B cell (primary cell): Measurements from ENCODE around the gene TMED5. TPM values are rescaled to one million over a fixed set of nuclear protein-coding genes. Genes with fewer than 3 reads are reported as not detected.
"Not testable (repeated sequence)": the region's sequence is repeated elsewhere in the genome, so short reads cannot be mapped to it uniquely, and the experiment has no call there.

ENCODE experiments used
- ATAC-seq: fragments of 200-7000 bp; cut with Tn5 transposase; one replicate; pipeline ENCODE4 v1.10.0; 2021; ENCODE audit warnings: low read depth, mild to moderate bottlenecking, moderate number of reproducible peaks, moderate library complexity
- CTCF ChIA-PET: fragments of 350-600 bp; sonication (Branson Sonifier 250); formaldehyde crosslinking; loops from one replicate; lab custom pipeline; 2021; ENCODE audit warnings: antibody characterized with exemption, inconsistent platforms; lab: Charles Lee
- POLR2A ChIA-PET: fragments of 350-600 bp; sonication (Branson Sonifier 250); formaldehyde crosslinking; loops from one replicate; lab custom pipeline; 2021; ENCODE audit warnings: antibody characterized with exemption; lab: Charles Lee
- DNase-seq: peaks from one replicate; pipeline ENCODE4 v3.0.0; 2013
- H2AFZ ChIP-seq: 2 replicates; pipeline ENCODE4 v1.6.1; 2012; ENCODE audit warnings: mild to moderate bottlenecking, low read depth, low read length; ENCODE audit not compliant: insufficient read depth, poor library complexity, severe bottlenecking
- H3K27ac ChIP-seq, 2 donors: 1 replicate in 1 of 2; 2 replicates in 1 of 2; pipeline ENCODE4 v1.5.1; 2012 to 2013; ENCODE audit warnings: low read length in 2 of 2, mild to moderate bottlenecking in 2 of 2, moderate library complexity in 1 of 2
- H3K27me3 ChIP-seq, 4 experiments: fragments of 200-600 bp in 1 of 4; sonication (generic) in 1 of 4; replicated peaks in 1 of 4; 1 replicate in 2 of 4; 2 replicates in 2 of 4; pipeline versions ENCODE4 v1.6.1 to v1.7.0; 2013 to 2016; ENCODE audit warnings: low read length in 3 of 4, mild to moderate bottlenecking in 2 of 4, mixed read lengths in 1 of 4, moderate library complexity in 1 of 4; ENCODE audit not compliant: insufficient read depth in 4 of 4, control insufficient read depth in 3 of 4; ENCODE audit errors: control extremely low read depth in 1 of 4
- H3K36me3 ChIP-seq, 2 experiments: replicated peaks in 1 of 2; 1 replicate in 1 of 2; 2 replicates in 1 of 2; pipeline versions ENCODE4 v1.6.1 to v1.7.1; 2013; ENCODE audit warnings: low read length in 1 of 2; ENCODE audit not compliant: insufficient read depth in 2 of 2, control insufficient read depth in 1 of 2; ENCODE audit errors: control extremely low read depth in 1 of 2, extremely low read depth in 1 of 2
- H3K4me1 ChIP-seq, 2 donors: fragments of 200-600 bp in 1 of 2; sonication (generic) in 1 of 2; 1 replicate in 1 of 2; 2 replicates in 1 of 2; pipeline versions ENCODE4 v1.5.1 to v1.6.1; 2013 to 2017; ENCODE audit warnings: low read length in 2 of 2; ENCODE audit not compliant: control insufficient read depth in 2 of 2, insufficient read depth in 2 of 2
- H3K4me2 ChIP-seq: replicated peaks from 2 replicates; pipeline ENCODE3; 2012; ENCODE audit warnings: mild to moderate bottlenecking, low read depth, low read length; ENCODE audit not compliant: poor library complexity, severe bottlenecking
- H3K4me3 ChIP-seq, 5 experiments: fragments of 200-600 bp in 1 of 5; sonication (generic) in 1 of 5; 1 replicate in 3 of 5; 2 replicates in 2 of 5; pipeline versions ENCODE4 v1.5.1 to v1.7.0; 2011 to 2016; ENCODE audit warnings: low read length in 4 of 5, mild to moderate bottlenecking in 4 of 5, low read depth in 2 of 5, control low read depth in 1 of 5, moderate library complexity in 1 of 5; ENCODE audit not compliant: insufficient read depth in 1 of 5; ENCODE audit errors: control extremely low read depth in 1 of 5, extremely low read depth in 1 of 5
- H3K79me2 ChIP-seq: fragments of 200-600 bp; sonication (generic); one replicate; pipeline ENCODE4 v1.6.0; 2016; ENCODE audit warnings: low read length; ENCODE audit not compliant: control insufficient read depth, insufficient read depth
- H3K9ac ChIP-seq: fragments of 200-600 bp; sonication (generic); 2 replicates; pipeline ENCODE4 v1.6.1; 2017; ENCODE audit warnings: mild to moderate bottlenecking, low read length, moderate library complexity
- H3K9me3 ChIP-seq, 3 donors: one replicate each; pipeline versions ENCODE4 v1.6.1 to v1.7.1; 2013; ENCODE audit warnings: low read length in 2 of 3; ENCODE audit not compliant: control insufficient read depth in 2 of 3, insufficient read depth in 1 of 3; ENCODE audit errors: control extremely low read depth in 1 of 3
- H4K20me1 ChIP-seq: 2 replicates; pipeline ENCODE4 v1.6.0; 2012; ENCODE audit warnings: mild to moderate bottlenecking, low read length; ENCODE audit not compliant: insufficient read depth, control insufficient read depth, poor library complexity, severe bottlenecking
- H3K27ac Mint-ChIP-seq: one replicate; pipeline ENCODE4 v1.8.0; 2021; ENCODE audit warnings: mixed read lengths
- H3K27me3 Mint-ChIP-seq: one replicate; pipeline ENCODE4 v1.8.0; 2021; ENCODE audit warnings: mixed read lengths
- H3K4me1 Mint-ChIP-seq: one replicate; pipeline ENCODE4 v1.8.0; 2021; ENCODE audit warnings: mixed read lengths
- H3K4me3 Mint-ChIP-seq: one replicate; pipeline ENCODE4 v1.8.0; 2021; ENCODE audit warnings: mixed read lengths
- H3K9me3 Mint-ChIP-seq: one replicate; pipeline ENCODE4 v1.8.0; 2022; ENCODE audit warnings: mixed read lengths; ENCODE audit not compliant: insufficient read depth
- CTCF ChIP-seq: fragments of 200-600 bp; IDR thresholded peaks from one replicate; pipeline ENCODE4 v1.8.0; 2022; ENCODE audit warnings: antibody characterized with exemption, mild to moderate bottlenecking
- EZH2 ChIP-seq: IDR thresholded peaks from 2 replicates; pipeline ENCODE4 v1.6.1; 2012; ENCODE audit warnings: borderline replicate concordance, low read depth, mild to moderate bottlenecking, moderate library complexity, low read length; ENCODE audit not compliant: insufficient read depth, poor library complexity, severe bottlenecking
- WGBS: methylation state at CpG from one replicate; pipeline ENCODE4 v1.1.5; 2013; ENCODE audit warnings: missing lambda C conversion rate; ENCODE audit not compliant: insufficient coverage; 5-methylcytosine and 5-hydroxymethylcytosine counted together
- intact Hi-C: fragments of 100-400 bp; cut with micrococcal nuclease; formaldehyde crosslinking; loops from one replicate; pipeline ENCODE4 v1.10.0; 2022
- polyA plus RNA-seq: library from polyadenylated mRNA; depleted of rRNA; stranded (reverse); fragments of >200 nt; gene quantifications from 2 replicates; pipeline ENCODE4 v1.2.3, GENCODE V29; 2012
- total RNA-seq, 2 donors: library from RNA; stranded (reverse); fragments of 120-200 nt in 1 of 2; gene quantifications; 1 replicate in 1 of 2; 2 replicates in 1 of 2; pipeline versions ENCODE4 v1.2.3 to v1.2.4, GENCODE V29; 2013 to 2022

Gene TMED5
- total and polyA plus RNA-seq, 2 donors (not counting 1 experiment from before 2014, with no cell fraction given) = 23.7 to 46.1 TPM

- Histone ChIP-seq H3K79me2 (peaks cover 93% of the 10 kb centered on the region), H4K20me1 (peaks cover 59% of the 10 kb centered on the region), H3K9me3 (peaks cover 0 to 12% (median 4%) of the 10 kb centered on the region in 3 donors), H2AFZ (no peak overlapping the region), H3K4me2 (no peak overlapping the region), H3K9ac (no peak overlapping the region), H3K27me3 (no peaks in the 10 kb centered on the region), H3K4me1 (peaks cover 5 to 11% of the 10 kb centered on the region in 2 donors), H3K4me3 (no peak overlapping the region), H3K36me3 (peaks cover 3% of the 10 kb centered on the region in 2 experiments), H3K27ac (no peak overlapping the region)
- no peaks in the 10 kb centered on the region for H3K27me3 Mint-ChIP-seq
- ATAC-seq (no peak), DNase-seq (no peak)
- POLR2A ChIA-PET = no interaction called here
- H3K27ac Mint-ChIP-seq = no peak overlapping the region
- intact Hi-C loops = no loop called here
- peaks cover 46% of the 10 kb centered on the region for H3K4me1 Mint-ChIP-seq
- H3K9me3 Mint-ChIP-seq = peaks cover 8% of the 10 kb centered on the region
- TF ChIP-seq CTCF (no peak), EZH2 (no peak)
- CTCF ChIA-PET = no interaction called here
- no peak overlapping the region for H3K4me3 Mint-ChIP-seq
Observed at GRCh38 chr1:93167006-93167405, 13.2 kb downstream of the TMED5 start.

GRCh38 chr1:93165895-93166294 is 14.3 kb downstream of the TMED5 start:
- intact Hi-C loops, H3K4me3 ChIP-seq, H3K27me3 ChIP-seq, H3K4me3 Mint-ChIP-seq, H3K27ac Mint-ChIP-seq, H3K4me2 ChIP-seq, H3K9me3 Mint-ChIP-seq, DNase-seq, H3K27me3 Mint-ChIP-seq, ATAC-seq, H3K4me1 ChIP-seq, POLR2A ChIA-PET, H3K36me3 ChIP-seq, H2AFZ ChIP-seq, CTCF ChIA-PET, H3K27ac ChIP-seq, H3K9ac ChIP-seq: not testable (repeated sequence)
- Histone ChIP-seq H4K20me1 (peaks cover 61% of the 10 kb centered on the region), H3K79me2 (peaks cover 89% of the 10 kb centered on the region), H3K9me3 (peaks cover 0 to 12% (median 4%) of the 10 kb centered on the region in 3 donors)
- peaks cover 38% of the 10 kb centered on the region for H3K4me1 Mint-ChIP-seq
- WGBS = 100% methylated on average over 1 of the region's 1 CpG
